HG03442 (cell line): ENCODE measurements around the gene UBE2E2.

Experiments
- ATAC-seq: cut with Tn5 transposase; IDR thresholded peaks from one replicate; pipeline ENCODE4 v1.9.1; 2021; ENCODE audit warnings: mild to moderate bottlenecking, moderate library complexity; ENCODE audit not compliant: unreplicated experiment

Gene UBE2E2

DNA sequence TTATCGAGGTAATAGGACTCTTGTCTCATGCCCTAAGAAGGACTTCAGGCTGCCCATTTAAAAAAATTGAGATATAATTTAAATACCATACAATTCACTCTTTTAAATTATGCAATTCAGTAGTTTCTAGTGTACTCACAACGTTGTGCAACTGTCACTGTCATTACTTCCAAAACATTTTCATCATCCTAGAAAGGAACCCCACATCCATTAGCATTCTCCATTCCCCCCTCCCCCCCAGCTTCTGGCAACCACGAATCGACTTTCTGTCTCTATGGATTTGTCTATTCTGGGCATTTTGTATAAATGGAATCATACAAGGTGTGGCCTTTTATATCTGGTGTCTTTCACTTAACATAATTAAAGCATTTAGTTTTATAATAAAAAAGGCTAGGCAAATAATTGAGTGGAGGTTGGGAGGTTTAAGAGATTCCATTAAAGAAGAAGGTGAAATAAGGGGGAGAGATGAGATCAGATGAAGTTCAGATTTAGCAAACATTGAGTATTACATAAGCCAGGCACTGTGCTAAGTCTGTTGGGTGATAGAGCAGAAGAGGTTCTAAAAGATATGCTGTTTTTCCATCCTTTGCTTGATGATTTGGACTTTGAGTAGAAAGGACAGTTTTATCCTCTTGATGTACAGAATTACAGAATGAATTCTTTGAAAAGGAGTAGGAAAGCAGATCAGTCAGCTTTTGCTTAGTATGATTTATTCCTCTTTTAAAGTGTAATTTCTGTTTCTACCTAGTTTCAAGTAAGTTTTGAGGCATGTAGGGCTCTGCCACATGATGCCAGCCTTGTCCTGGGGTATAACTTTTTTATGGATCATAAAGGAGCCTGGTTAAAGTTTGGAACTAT lies 36.3 kb downstream of the UBE2E2 start:
- ATAC-seq: no peak

DNA sequence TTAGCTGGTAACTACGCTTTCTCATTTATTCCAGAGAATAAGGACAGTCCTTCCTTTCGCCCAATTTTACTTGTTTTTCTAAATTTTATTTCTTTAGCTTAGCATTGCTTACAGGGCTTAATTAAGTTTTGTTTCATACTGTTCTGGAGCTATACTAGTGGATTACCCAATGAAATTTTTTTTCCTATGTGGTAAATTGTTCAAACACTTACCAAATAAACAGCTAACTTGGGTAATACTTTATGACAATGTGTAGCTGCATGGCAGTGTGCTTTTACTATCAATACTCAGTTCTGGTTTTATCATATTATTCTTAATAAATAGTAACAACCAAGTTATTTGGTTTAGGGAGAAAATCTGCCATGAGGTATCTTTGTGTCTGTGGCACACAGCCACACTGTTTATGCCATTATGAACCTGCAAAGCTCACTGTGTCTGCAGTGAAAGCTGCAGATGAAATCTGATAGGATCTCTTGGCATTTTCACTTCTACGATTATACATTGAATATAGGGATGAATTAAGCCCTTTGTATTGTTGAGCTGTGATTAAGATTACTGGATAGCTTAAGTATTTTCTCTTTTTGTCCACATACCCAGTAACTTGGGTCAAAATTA lies 37.2 kb downstream of the UBE2E2 start:
- ATAC-seq: no peak

DNA sequence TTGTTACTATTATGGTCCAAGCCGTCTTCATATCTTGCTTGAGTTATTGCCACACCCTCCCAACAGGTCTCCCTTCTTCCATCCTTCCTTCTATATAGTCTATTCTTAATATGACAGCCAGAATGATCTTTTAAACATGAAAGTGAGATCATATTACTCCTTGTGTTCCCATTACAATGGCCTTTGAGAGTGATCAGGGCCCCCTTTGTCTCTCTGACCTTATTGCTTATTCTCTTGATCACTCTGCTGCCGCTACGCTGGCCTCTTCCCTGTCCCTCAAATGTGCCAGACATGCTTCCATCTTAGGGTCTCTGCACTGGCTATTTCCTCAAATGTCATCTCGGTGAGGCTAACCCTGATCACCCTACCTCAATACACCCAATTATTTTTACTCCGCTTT lies 38.1 kb downstream of the UBE2E2 start:
- ATAC-seq: no peak

DNA sequence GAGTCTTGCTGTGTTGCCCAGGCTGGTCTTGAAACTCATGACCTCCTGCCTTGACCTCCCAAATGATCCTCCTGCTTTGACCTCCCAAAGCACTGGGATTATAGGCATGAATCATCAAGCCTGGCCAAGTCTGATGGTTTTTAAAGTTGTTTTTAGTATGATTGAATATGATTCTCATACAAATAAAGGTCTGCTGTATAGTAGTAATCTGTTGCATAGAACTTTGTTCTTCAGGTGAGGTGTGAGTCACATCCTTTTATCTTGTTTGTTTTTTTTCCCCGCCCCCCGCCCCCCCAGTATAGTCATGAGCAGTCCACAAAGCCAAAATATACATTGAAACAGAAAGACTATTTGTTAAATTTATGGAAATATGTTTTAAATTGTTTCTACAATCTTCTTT lies 39.0 kb downstream of the UBE2E2 start:
- ATAC-seq: no peak

DNA sequence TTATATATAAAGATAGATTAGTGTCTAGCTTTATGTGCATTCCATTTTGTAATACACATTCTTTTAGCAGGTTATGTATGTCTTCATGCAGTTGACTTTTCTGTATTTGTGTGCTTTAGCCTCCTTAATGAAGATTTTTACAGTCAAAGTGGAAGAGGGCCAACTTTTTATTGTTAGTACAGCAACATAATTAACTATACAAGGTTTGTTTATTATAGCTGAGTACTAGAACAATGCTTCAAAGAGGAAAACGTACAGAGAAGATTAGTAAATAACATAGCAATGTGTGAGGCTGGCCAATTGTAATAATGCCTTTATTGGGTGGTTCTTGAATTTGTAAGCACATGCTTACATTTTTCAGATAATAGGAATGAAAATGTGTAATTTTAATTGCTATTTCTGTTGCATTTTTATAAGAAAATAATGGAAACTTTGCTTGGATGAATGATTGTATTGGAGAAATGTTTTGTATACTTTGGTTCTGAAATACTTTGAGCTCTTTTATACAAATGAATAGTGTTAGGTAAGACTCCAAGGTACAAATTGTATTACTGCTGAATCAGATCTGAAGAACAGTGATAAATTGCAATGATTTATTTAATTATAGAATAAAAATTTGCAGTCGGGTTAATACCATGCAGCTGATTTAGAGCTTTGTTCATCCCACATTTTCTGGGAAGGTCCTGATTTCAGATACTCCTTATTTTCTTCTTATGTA lies 41.4 kb downstream of the UBE2E2 start:
- no peak for ATAC-seq

DNA sequence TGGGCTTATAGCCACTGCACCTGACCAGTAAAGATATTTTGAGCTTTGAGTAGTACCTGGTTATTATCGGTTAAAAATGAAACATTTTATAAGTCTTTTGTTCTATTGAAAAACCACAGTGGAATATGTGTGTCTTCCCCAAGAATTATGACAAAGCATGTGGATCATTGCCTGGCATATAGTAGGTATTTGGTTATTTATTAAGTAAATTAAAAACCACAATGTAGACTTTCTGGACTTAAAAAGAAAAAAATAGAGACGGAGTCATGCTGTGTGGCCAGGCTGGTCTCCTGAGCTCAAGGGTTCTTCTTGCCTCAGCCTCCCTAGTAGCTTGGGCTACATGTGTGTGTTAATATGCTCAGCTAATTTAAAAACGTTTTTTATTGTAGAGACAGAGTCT lies 43.5 kb downstream of the UBE2E2 start:
- no peak for ATAC-seq

DNA sequence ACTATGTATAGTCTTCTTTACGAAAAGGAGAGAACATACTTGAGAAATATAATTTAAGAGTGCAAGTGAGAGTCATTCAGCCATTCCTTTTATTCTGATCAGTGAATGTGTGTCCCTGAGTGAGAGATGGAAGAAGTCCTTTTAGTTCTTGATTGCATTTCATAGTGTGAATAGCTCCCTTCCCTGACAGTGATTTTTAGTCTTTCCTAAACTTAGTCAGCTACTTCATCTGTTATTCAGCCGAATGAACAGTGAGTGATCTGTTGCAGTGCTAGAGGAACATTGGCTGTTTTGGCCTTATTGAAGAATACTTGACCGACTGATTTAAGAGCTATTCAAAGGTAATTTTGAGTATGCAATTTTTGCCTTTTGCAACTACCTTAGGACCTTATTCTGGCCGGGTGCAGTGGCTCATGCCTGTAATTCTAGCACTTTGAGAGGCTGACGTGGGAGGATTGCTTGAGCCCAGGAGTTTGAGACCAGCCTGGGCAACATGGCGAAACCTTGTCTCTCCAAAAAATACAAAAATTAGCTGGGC lies 45.5 kb downstream of the UBE2E2 start:
- no peak for ATAC-seq

DNA sequence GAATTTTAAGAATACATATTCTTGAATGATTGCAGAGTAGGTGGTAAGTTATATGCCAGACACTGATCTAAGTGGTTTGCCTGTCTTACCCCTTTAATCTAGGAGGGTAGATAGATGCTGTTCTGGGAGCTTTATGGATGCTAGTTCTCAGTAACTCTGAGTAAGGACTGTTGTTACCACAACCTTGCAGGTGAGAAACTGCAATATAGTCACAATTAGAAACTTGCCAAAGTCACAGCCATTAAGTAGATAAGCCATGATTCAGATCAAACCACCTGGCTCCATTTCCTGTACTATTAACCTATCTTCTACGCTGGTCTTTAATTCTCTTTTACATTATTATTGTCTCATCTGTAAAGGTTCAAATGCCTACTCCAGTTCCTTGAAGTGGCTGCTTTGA lies 46.8 kb downstream of the UBE2E2 start:
- no peak for ATAC-seq

DNA sequence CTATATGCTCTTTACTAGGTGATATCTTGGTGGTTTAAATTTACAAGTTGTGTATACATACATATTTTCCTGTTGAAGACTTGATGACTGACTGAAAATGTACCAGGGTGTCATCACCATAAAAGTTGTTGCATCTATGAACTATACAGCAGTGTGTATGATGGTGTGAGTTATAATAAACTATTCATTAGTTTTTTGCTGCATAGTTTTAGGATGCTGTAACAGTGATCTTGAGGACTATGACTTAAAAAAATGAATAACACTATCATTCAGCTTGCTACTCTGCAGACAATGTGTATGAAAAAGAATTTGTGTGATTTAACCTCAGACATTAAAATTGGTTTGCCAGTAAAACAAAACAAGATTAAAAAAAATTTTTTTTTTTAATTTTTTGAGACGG lies 49.0 kb downstream of the UBE2E2 start:
- no peak for ATAC-seq

DNA sequence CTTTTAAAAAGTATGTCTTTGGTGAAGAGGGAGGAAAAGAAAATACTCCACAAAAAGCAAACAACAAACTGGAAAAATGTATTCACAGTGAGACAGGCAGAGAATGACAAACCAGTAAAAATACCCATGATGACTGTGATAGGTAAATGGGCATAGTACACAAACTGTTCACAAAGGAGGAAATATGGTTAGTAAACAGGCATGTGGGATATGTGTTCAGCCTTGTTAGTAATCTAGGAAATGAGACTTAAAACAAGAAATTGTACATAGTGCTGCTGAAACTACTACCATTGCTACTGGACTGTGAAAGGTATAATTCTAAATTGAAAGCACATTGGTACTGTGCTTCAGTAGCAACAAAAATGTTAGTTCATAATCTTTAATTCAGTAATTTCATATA lies 50.1 kb downstream of the UBE2E2 start:
- peak; percentile 87 for ATAC-seq

DNA sequence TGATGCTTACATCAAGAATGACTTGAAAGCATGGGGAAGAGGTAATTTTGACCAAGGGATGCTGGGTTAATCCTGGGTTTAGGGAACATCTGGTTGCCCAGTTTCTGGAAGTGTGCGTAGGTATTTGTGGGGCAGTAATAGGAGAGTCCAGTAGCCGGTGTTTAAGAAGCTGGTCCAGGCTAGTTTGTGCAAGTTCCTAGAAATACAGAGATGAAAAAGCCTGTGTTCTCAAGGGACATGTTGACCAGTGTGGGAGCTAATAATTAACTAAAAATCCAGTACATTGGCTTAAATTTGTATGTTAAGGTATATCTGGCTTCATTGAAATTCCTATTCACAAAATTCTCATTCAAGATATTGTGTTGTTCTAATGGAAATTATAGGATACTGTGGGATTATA lies 51.2 kb downstream of the UBE2E2 start:
- no peak for ATAC-seq

DNA sequence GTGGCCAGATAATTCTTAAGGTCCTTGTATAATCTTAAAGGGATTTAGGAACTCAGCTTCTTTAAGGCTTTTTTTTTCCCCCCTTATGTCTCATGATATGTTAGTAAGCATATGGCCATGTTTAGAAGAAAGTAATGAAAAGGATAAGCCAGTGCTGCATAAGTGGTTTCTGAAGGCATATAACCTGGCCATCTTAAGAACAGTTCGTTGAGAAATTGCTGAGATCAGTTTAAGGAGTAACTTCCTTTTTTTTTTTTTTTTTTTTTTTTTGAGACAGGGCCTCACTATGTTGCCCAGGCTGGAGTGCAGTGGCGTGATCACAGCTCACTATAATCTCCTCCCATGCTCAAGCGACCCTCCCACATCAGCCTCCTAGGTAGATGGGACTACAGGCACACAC lies 51.7 kb downstream of the UBE2E2 start:
- ATAC-seq: no peak

DNA sequence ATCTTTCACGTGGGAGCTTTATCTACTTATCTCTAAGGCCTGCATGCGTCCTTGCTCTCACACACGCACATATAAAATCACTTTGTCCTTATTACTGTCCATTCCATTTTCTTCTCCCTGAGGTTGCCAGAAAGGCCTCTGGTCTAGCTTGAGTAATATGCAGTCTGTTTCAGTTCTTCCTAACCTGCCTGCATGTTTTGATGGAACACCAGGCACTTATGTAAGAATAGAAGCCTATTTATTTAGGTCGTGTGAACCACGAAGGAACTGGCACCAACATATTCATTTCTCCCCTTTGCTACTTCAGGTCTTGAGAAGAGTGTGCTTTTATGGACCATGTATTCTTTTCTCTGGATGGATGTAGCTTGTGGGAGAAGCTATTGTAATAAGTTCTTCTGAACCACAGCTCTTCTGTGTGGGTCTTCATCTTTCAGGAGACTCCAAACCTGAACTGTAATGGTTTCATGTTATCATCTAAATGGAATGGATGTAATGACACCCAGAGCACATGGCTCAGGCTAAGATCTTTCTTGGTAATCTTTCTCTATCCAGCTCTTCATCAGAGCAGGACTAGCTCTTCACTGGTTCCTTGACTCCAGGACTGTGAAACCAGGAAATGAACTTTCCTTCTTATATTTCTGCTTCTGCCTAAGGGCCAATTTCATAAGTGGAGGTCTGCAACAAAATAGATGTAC lies 53.8 kb downstream of the UBE2E2 start:
- ATAC-seq: no peak

DNA sequence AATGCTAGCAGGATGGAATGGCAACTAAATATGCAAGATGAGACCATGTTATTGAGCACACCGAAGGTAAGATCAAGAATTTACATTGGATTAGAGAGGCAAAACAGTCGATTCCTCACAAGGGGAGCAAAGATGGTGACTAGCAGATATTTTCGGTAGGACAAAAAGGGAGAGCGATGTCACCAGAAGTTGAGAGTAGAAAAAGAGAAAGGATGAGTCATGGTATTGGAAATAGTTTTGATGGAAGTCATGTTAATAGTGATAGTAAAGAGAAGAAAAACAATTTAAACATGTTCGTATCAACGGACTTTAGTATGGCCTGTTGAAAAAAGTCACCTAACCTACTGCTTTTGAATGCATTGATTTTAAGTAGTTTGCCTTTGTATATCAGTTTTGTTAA lies 55.0 kb downstream of the UBE2E2 start:
- no peak for ATAC-seq

DNA sequence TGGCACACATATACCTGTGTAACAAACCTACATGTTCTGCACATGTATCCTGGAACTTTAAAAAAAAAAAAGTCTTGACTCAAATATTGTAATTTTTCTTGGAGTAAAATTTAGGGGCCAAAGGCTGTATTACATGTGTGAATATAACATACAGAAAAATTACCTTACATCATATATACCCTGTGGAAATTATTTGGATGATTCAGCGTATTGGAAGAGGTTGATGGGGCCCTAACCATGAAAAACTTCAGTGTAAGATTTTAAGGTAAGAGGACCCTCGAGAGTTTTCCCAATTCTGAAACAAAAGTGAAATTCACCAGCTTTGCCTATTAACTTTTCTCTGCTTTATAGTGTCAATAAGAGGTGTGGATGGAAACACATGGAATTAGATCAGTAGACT lies 56.4 kb downstream of the UBE2E2 start:
- no peak for ATAC-seq

DNA sequence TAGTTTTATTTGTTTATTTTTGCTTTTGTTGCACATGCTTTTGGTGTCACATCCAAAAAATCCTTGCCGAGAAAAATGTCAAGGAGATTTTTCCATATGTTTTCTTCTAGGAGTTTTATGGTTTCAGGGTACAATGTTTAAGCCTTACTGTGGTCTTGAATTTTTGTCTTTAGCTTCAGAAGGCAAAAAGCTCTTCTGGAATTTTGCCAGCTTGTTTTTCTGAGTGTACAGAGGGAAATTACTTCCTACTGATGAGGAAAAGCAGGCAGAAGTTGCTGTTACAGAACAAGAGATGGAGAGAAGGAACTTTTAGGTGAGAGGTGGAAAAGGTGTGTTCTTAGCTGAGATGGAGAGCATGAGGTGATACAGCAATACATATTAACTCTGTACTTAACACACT lies 59.6 kb downstream of the UBE2E2 start:
- no peak for ATAC-seq

DNA sequence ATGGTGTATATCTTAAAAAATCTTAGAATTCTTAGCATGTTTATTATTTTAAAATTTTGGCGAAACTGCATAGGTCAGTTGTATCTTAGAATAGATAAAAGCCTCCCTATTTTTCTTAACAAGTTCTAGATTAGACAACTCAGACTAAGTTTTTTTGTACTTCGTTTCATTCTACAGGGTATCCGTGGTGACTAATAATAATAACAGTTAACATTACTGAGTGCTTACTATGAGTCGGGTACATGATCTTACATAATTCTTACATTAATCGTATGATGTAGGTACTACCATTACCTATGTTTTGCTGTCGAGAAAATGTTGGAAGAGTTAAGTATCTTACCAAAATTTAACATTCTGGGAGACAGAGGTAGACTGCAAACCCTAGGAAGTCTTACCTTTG lies 60.7 kb downstream of the UBE2E2 start:
- no peak for ATAC-seq

DNA sequence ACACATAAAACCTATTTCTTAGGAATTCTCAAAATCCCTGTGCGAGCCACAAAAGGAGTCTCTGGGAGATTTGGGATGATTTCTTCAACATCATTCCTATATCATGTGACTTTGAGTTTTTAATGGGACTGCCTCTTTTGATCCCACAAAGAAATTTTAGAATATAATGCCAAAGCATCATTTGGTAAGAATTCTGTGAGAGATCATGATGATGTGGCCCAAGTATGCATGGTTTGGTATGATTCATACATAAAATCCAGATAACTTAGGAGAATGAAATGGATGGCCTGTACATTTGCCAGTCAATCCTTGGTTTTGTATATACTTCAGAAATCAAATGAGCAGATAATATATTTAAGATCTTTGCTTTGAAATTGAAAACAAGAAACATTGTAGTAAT lies 61.3 kb downstream of the UBE2E2 start:
- no peak for ATAC-seq

DNA sequence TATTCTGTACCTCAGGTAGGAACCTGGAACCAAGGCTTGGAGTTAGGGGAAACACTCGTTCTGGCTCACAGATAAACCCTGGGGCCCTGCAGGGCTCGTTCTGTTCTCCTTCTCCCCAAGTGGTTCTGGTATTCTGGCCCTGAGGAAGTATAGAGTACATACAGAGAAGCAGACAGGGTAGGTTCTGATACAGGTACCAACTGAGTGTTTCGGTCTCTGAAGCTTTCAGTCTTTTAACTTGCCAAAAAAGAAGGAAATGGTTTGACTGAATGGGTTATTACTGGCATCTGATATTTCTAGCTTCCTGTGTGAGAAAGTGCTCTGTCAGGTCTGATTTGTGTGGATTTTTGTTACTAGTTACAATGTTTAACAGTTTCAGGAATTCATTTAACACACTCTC lies 67.3 kb downstream of the UBE2E2 start:
- peak; percentile 79 for ATAC-seq

DNA sequence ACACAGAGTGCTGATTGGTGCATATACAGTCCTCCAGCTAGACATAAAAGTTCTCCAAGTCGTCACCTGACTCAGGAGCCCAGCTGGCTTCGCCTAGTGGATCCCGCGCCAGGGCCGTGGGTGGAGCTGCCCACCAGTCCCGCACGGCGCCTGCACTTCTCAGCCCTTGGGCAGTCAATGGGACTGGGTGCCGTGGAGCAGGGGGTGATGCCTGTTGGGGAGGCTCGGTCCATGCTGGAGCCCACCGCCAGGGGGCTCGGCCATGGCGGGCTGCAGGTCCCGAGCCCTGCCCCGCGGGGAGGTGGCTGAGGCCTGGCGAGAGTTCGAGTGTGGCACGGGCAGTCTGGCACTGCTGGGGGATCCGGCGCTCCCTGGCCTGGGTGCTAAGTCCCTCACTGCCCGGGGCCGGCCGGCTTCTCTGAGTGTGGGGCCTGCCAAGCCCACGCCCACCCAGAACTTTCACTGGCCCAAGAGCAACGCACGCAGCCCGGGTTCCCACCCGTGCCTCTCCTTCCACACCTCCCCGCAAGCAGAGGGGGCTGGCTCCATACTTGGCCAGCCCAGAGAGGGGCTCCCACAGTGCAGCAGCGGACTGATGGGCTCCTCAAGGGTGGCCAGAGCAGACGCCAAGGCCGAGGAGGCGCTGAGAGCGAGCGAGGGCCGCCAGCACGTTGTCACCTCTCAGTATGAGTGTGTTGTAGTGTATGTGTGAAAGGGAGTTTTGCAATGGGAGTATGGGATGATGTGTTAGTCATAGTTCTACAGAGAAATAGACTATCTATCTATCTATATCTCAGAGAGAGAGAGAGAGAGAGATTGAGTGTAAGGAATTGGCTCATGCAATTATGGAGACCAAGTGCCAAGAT lies 69.0 kb downstream of the UBE2E2 start:
- no peak for ATAC-seq
